ENCODE measurements around the gene KLHL2.

GRCh38 chr4:165170819-165171218 lies 36.5 kb upstream of the KLHL2 start:
- TF ChIP-seq, protein P1, sequence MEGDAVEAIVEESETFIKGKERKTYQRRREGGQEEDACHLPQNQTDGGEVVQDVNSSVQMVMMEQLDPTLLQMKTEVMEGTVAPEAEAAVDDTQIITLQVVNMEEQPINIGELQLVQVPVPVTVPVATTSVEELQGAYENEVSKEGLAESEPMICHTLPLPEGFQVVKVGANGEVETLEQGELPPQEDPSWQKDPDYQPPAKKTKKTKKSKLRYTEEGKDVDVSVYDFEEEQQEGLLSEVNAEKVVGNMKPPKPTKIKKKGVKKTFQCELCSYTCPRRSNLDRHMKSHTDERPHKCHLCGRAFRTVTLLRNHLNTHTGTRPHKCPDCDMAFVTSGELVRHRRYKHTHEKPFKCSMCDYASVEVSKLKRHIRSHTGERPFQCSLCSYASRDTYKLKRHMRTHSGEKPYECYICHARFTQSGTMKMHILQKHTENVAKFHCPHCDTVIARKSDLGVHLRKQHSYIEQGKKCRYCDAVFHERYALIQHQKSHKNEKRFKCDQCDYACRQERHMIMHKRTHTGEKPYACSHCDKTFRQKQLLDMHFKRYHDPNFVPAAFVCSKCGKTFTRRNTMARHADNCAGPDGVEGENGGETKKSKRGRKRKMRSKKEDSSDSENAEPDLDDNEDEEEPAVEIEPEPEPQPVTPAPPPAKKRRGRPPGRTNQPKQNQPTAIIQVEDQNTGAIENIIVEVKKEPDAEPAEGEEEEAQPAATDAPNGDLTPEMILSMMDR (IDR thresholded peaks at IDR 0.05 in 4 of 5, conservative IDR thresholded peaks at IDR 0.05 in 1 of 5), result no peak
- no peak for TF ChIP-seq POLR2A (IDR thresholded peaks at IDR 0.05)
